DND-41 (cell line): Measurements from ENCODE around the gene SGIP1.

ENCODE experiments used
- ATAC-seq: fragments of 200-7000 bp; cut with Tn5 transposase; 3 replicates; pipeline ENCODE4 v1.9.1; 2021; ENCODE audit warnings: low read depth; ENCODE audit not compliant: insufficient read depth
- DNase-seq: peaks from one replicate; pipeline ENCODE4 v3.0.0-alpha.2; 2020
- H2AFZ ChIP-seq: 2 replicates; pipeline ENCODE4 v1.6.0; 2012; ENCODE audit warnings: low read depth, low read length
- H3K27ac ChIP-seq: 2 replicates; pipeline ENCODE4 v1.5.1; 2012; ENCODE audit warnings: low read length, inconsistent platforms
- H3K27me3 ChIP-seq: fragments of 200-600 bp; sonication (generic); 2 replicates; pipeline ENCODE4 v1.6.0; 2012; ENCODE audit warnings: low read length, mild to moderate bottlenecking, inconsistent platforms; ENCODE audit not compliant: insufficient read depth, poor library complexity
- H3K36me3 ChIP-seq: 2 replicates; pipeline ENCODE4 v1.5.1; 2012; ENCODE audit warnings: low read length, inconsistent platforms; ENCODE audit not compliant: insufficient read depth
- H3K4me1 ChIP-seq: 2 replicates; pipeline ENCODE4 v1.5.1; 2012; ENCODE audit warnings: mild to moderate bottlenecking, low read length; ENCODE audit not compliant: insufficient read depth
- H3K4me2 ChIP-seq: 2 replicates; pipeline ENCODE4 v1.6.0; 2012; ENCODE audit warnings: mild to moderate bottlenecking, moderate library complexity, low read length, inconsistent platforms; ENCODE audit not compliant: insufficient read depth
- H3K4me3 ChIP-seq, 2 experiments: fragments of 200-600 bp in 1 of 2; shearing (Covaris generic) in 1 of 2; 2 replicates each; pipeline ENCODE4 v1.5.1; 2012 to 2016; ENCODE audit warnings: inconsistent platforms in 2 of 2, low read length in 2 of 2, mild to moderate bottlenecking in 2 of 2, low read depth in 1 of 2, moderate library complexity in 1 of 2
- H3K79me2 ChIP-seq: 2 replicates; pipeline ENCODE4 v1.6.0; 2012; ENCODE audit warnings: low read length, inconsistent platforms; ENCODE audit not compliant: insufficient read depth
- H3K9ac ChIP-seq: 2 replicates; pipeline ENCODE4 v1.6.0; 2012; ENCODE audit warnings: low read depth, mild to moderate bottlenecking, inconsistent platforms, low read length, moderate library complexity
- H3K9me3 ChIP-seq: 2 replicates; pipeline ENCODE4 v1.5.1; 2012; ENCODE audit warnings: low read length, moderate library complexity, mild to moderate bottlenecking, inconsistent platforms; ENCODE audit not compliant: insufficient read depth, severe bottlenecking
- H4K20me1 ChIP-seq: 2 replicates; pipeline ENCODE4 v1.6.0; 2012; ENCODE audit warnings: low read length; ENCODE audit not compliant: insufficient read depth
- CTCF ChIP-seq: IDR thresholded peaks from 2 replicates; pipeline ENCODE4 v1.5.1; 2012; ENCODE audit warnings: borderline replicate concordance, low read length, moderate library complexity, mild to moderate bottlenecking; ENCODE audit not compliant: poor library complexity, severe bottlenecking; ENCODE audit errors: extremely low read depth
- EZH2 ChIP-seq: IDR thresholded peaks from 3 replicates; pipeline ENCODE4 v1.6.1; 2012; ENCODE audit warnings: borderline replicate concordance, low read depth, mild to moderate bottlenecking, moderate library complexity, low read length, inconsistent platforms; ENCODE audit not compliant: severe bottlenecking

SGIP1 gene

DNA sequence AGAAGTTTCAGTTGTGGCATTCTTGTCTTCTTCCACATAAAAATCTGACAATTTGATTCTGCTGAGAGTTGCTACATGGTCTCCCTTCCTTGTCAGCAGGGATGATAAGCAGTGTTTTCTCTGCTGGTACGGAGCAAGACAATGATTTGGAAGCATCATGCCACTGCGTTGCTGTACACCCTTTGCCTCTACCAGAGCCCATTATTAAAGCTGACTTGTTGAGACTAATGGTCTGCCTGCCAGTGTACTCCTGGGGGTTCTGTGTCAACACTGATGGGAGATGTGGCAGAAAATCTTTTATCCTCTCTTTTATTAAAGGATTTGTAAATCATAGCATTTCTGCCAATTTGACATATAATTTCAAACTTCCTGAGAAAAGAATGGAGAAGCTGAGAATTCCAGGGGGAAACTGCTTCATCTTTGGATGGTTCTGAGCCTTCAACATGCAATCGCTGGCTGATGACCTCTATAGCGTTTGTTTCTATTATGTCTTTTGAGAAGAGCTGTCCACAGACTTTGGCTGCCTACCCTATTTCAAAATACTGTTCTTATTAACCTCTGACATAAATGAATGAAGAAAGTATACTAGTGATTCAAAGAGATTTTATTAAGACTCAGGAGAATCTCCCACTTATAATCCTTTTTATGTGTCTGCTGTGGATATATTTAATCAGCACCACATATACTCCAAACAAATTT lies 170.4 kb downstream of the SGIP1 start:
- Histone ChIP-seq H3K9me3 (no peaks in the 10 kb centered on the region), H4K20me1 (no peaks in the 10 kb centered on the region), H3K9ac (no peak overlapping the region), H3K4me2 (no peak overlapping the region), H3K4me3 (no peak overlapping the region), H2AFZ (no peak overlapping the region), H3K27me3 (no peaks in the 10 kb centered on the region), H3K27ac (no peak overlapping the region), H3K79me2 (no peaks in the 10 kb centered on the region), H3K4me1 (no peaks in the 10 kb centered on the region), H3K36me3 (no peaks in the 10 kb centered on the region)
- ATAC-seq, result no peak
- DNase-seq, result no peak
- TF ChIP-seq CTCF (no peak), EZH2 (no peak)

DNA sequence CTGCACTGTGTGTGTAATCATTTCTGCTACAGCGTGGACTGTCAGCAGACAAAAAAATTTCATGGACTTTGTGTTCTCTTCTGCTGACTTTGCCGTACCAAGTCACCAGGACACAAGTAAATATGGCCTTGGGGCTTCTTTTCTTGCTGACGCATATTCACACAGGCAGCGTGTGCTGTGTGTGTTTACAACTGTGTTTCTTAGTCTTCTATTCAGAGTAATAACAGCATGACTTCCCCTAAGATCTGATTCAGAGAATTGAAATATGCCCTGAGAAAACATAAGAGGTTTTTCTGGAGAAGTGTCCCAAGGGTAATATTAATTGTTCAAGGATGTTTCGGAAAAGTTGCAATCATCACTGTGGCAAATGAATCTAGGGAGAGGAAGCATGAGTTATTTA lies 171.2 kb downstream of the SGIP1 start:
- no peak for ATAC-seq
- no peak for TF ChIP-seq EZH2
- no peak for TF ChIP-seq CTCF
- H3K36me3 ChIP-seq, result no peaks in the 10 kb centered on the region
- no peaks in the 10 kb centered on the region for H4K20me1 ChIP-seq
- no peak overlapping the region for H2AFZ ChIP-seq
- H3K4me3 ChIP-seq, result no peak overlapping the region
- no peak for DNase-seq
- H3K4me1 ChIP-seq, result no peaks in the 10 kb centered on the region
- H3K27me3 ChIP-seq, result no peaks in the 10 kb centered on the region
- H3K27ac ChIP-seq, result no peak overlapping the region
- H3K4me2 ChIP-seq, result no peak overlapping the region
- no peak overlapping the region for H3K9ac ChIP-seq
- no peaks in the 10 kb centered on the region for H3K9me3 ChIP-seq
- H3K79me2 ChIP-seq, result no peaks in the 10 kb centered on the region

GRCh38 chr1:66711420-66711819 lies 177.5 kb downstream of the SGIP1 start:
- no peaks in the 10 kb centered on the region for H3K27me3 ChIP-seq
- H4K20me1 ChIP-seq, result no peaks in the 10 kb centered on the region
- TF ChIP-seq CTCF (peak; percentile 24), EZH2 (no peak)
- DNase-seq (no peak), ATAC-seq (no peak)
- no peak overlapping the region for H2AFZ ChIP-seq
- H3K36me3 ChIP-seq, result no peaks in the 10 kb centered on the region
- H3K4me3 ChIP-seq, result no peak overlapping the region
- no peaks in the 10 kb centered on the region for H3K79me2 ChIP-seq
- H3K9ac ChIP-seq, result no peak overlapping the region
- H3K4me2 ChIP-seq, result no peak overlapping the region
- no peaks in the 10 kb centered on the region for H3K9me3 ChIP-seq
- H3K4me1 ChIP-seq, result no peaks in the 10 kb centered on the region
- no peak overlapping the region for H3K27ac ChIP-seq
